Upper lobe of right lung (tissue), 1 donor: ENCODE measurements around the gene FAM168A. TPM values are rescaled to one million over a fixed set of nuclear protein-coding genes. Genes with fewer than 3 reads are reported as not detected.

Experiments
- ATAC-seq: fragments of 200-7000 bp; cut with Tn5 transposase; one replicate; pipeline ENCODE4 v1.9.1; 2020; ENCODE audit warnings: mild to moderate bottlenecking, moderate library complexity
- DNase-seq: peaks from one replicate; pipeline ENCODE4 v3.0.0-alpha.2; 2020
- H3K27ac ChIP-seq: fragments of 200-600 bp; one replicate; pipeline ENCODE4 v1.8.0; 2022
- H3K27me3 ChIP-seq: fragments of 200-600 bp; one replicate; pipeline ENCODE4 v1.8.0; 2022; ENCODE audit warnings: mild to moderate bottlenecking
- H3K36me3 ChIP-seq: fragments of 200-600 bp; one replicate; pipeline ENCODE4 v1.8.0; 2022
- H3K4me1 ChIP-seq: fragments of 200-600 bp; one replicate; pipeline ENCODE4 v1.8.0; 2022
- H3K4me3 ChIP-seq: fragments of 200-600 bp; one replicate; pipeline ENCODE4 v1.8.0; 2022; ENCODE audit warnings: mild to moderate bottlenecking
- H3K9me3 ChIP-seq: fragments of 200-600 bp; one replicate; pipeline ENCODE4 v1.8.0; 2022
- CTCF ChIP-seq: fragments of 200-600 bp; IDR thresholded peaks from one replicate; pipeline ENCODE4 v1.8.0; 2022; ENCODE audit warnings: antibody characterized with exemption
- intact Hi-C: fragments of 100-400 bp; cut with DNase I; formaldehyde crosslinking; loops from one replicate; pipeline ENCODE4 v1.11.0; 2022
- total RNA-seq: library from RNA; stranded (reverse); fragmentation: NEBNext Ultra II Directional; extraction: Animal tissue kit (Norgen Biotek cat#: 25700); gene quantifications from one replicate; pipeline ENCODE4 v1.2.1, GENCODE V29; 2021
- donor health status: DM: no; HTN: yes; CAD: no; lungs with severe emphysema.

Gene FAM168A
- total RNA-seq, 1 donor from 2014 or later, result 30.7 TPM

DNA sequence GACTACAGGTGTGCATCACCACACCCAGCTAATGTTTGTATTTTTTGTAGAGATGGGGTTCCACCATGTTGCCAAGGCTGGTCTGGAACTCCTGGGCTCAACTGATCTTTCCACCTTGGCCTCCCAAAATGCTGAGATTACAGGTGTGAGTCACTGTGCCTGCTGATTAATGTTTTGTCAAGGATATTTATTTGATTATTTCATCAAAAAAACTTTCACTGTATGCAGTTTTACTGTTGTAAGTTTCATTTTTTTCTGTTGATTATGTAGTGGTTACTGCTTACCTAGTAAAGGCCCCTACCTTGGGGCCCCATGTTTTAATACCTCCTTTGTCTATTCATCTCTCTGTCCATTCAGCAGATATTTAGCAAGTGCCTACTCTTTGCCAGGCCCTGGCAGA, 16.7 kb upstream of the FAM168A start:
- ATAC-seq, result no peak

GRCh38 chr11:73612601-73613140, 14.8 kb upstream of the FAM168A start:
- Histone ChIP-seq H3K36me3 (no peaks in the 10 kb centered on the region), H3K4me1 (no peaks in the 10 kb centered on the region), H3K9me3 (no peaks in the 10 kb centered on the region), H3K27me3 (no peaks in the 10 kb centered on the region), H3K4me3 (no peak overlapping the region), H3K27ac (no peak overlapping the region)
- TF ChIP-seq CTCF, result no peak
- DNase-seq (no peak), ATAC-seq (no peak)
- intact Hi-C loops, result no loop called here

More for the DNA sequence above, 16.7 kb upstream of the FAM168A start:
- no peak overlapping the region for H3K4me3 ChIP-seq
- H3K9me3 ChIP-seq, result no peaks in the 10 kb centered on the region
- intact Hi-C loops, result no loop called here
- H3K27me3 ChIP-seq, result no peaks in the 10 kb centered on the region
- TF ChIP-seq CTCF, result no peak
- no peaks in the 10 kb centered on the region for H3K36me3 ChIP-seq
- no peak for DNase-seq
- no peaks in the 10 kb centered on the region for H3K4me1 ChIP-seq
- H3K27ac ChIP-seq, result no peak overlapping the region

GRCh38 chr11:73598719-73599379, 937 bp upstream of the FAM168A start:
- peak overlapping the region; percentile 68 for H3K4me3 ChIP-seq
- peaks cover 9% of the 10 kb centered on the region for H3K4me1 ChIP-seq
- ATAC-seq (no peak), DNase-seq (no peak)
- no peaks in the 10 kb centered on the region for H3K36me3 ChIP-seq
- H3K9me3 ChIP-seq, result no peaks in the 10 kb centered on the region
- H3K27me3 ChIP-seq, result no peaks in the 10 kb centered on the region
- intact Hi-C loops, result no loop called here
- H3K27ac ChIP-seq, result peak overlapping the region; percentile 73
- TF ChIP-seq CTCF, result no peak

GRCh38 chr11:73597336-73597955, 466 bp downstream of the FAM168A start:
- ATAC-seq, result no peak
- no peak for DNase-seq
- Histone ChIP-seq H3K4me1 (peaks cover 9% of the 10 kb centered on the region), H3K9me3 (no peaks in the 10 kb centered on the region), H3K4me3 (peak overlapping the region; percentile 68), H3K36me3 (no peaks in the 10 kb centered on the region), H3K27ac (peak overlapping the region; percentile 68), H3K27me3 (no peaks in the 10 kb centered on the region)
- intact Hi-C loops, result no loop called here
- TF ChIP-seq CTCF, result no peak

DNA sequence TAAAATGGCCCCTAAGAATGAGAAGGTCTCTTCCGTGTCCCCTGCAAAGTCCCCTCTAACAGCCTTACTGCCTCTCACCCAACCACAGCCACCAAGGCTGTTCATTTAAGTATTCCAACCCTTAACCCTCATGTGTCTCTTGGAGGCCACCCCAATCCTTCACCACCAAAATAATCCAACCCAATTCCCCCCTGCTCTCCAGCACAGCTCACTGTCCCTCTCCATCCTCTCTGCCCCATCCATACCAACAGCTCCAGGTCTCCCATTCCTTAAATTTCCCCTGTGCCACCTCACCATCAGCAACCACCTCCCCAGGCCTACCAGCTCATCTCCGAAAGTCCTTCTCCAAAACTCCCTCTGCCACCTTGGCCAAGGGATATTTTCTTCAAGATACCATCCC, 1.4 kb downstream of the FAM168A start:
- no peak for TF ChIP-seq CTCF
- Histone ChIP-seq H3K4me1 (peaks cover 9% of the 10 kb centered on the region), H3K27ac (no peak overlapping the region), H3K27me3 (no peaks in the 10 kb centered on the region), H3K36me3 (no peaks in the 10 kb centered on the region), H3K4me3 (peak overlapping the region; percentile 68), H3K9me3 (no peaks in the 10 kb centered on the region)
- ATAC-seq, result no peak
- no peak for DNase-seq
- intact Hi-C loops, result no loop called here
